ENCODE results near the gene PLA2G2A. TPM values are rescaled to one million over a fixed set of nuclear protein-coding genes. Genes with fewer than 3 reads are reported as not detected.
A peak's percentile ranks its signal among the peaks of the same experiment; 100 is the strongest.

The PLA2G2A gene
- total RNA-seq, 1 donor from 2014 or later: not detected

DNA sequence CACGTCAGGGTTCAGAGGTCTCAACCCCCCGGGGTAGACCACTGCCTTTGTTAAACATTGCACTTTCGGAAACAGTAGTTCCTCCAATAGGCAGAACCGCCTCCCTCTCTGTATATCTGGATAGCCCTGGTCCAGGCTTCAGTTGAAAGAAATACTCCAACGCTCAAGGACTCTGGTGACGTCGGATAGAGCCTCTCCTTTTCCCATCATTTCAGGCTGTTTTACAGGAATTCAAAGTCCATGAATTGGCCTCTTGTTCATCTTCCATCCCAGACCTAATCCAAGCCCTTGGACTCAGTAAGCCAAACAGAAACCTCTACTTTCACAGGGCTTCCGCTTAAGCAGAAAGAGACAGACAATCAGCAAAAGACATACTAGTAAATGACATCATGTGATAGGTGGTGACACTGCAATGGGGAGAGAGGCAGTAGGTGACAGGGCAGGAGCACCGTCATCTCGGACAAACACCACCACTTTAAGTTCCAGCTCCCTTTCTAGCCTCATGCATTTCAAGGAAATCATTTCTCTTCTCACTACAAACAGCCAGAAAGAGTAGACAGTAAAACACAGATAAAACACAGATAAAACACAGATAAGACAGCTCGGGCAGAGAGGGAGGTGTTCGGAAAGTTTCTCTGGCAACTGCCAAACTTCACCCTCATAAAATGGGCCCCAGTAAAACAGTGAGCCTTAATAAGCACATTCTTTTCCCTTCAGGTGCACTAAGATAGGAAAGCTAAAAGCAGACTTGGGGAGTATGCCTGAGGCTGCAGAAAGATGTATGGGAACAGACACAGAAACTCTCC lies 2.3 kb upstream of the PLA2G2A start:
- intact Hi-C loops (cut with micrococcal nuclease): no loop called here
- Mint-ChIP-seq H3K27me3 (peaks cover 14% of the 10 kb centered on the region), H3K9me3 (no peaks in the 10 kb centered on the region), H3K36me3 (ENCODE audit: low read depth) (no peaks in the 10 kb centered on the region), H3K27ac (no peak overlapping the region), H3K4me3 (no peak overlapping the region), H3K4me1 (no peaks in the 10 kb centered on the region)
- DNase-seq: no peak

DNA sequence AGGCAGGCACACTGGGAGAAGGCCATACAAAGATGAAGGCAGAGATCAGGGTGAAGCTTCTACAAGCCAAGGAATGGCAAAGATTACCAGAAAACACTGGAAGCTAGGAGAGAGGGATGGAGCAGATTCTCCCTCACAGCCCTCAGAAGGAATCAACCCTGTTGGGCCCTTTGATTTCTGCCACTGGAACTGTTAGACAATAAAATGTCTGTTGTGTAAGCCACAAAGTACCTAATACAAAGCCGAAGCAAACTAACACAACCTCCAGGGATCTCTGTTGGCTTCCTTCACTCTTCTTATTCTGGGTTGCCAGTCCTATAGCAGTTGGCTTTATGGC lies 1.7 kb upstream of the PLA2G2A start:
- H3K4me1 Mint-ChIP-seq: no peaks in the 10 kb centered on the region
- no peak overlapping the region for H3K27ac Mint-ChIP-seq
- no peak overlapping the region for H3K4me3 Mint-ChIP-seq
- peaks cover 14% of the 10 kb centered on the region for H3K27me3 Mint-ChIP-seq
- no peaks in the 10 kb centered on the region for H3K36me3 Mint-ChIP-seq (ENCODE audit: low read depth)
- H3K9me3 Mint-ChIP-seq: no peaks in the 10 kb centered on the region
- DNase-seq: no peak
- intact Hi-C loops (cut with micrococcal nuclease): no loop called here

DNA sequence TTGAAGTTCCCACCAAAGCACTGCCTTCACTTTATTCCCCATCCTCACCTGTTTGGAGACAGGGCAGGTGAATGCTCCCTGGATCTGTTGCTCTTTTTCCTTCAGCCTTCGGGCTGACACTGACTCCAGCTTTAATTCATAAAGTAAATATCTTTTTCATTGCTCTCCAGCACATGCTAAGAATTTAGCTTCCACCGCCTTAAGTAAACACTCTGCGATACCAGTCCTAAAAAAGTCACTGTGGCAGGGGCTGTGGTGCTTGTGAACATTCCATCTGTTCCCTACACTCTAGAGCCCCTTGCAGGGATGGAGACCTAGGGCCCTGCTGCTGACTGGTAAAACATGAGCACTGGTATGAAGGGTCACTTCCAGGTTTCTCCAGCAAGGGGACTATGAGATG lies 896 bp upstream of the PLA2G2A start:
- Mint-ChIP-seq H3K27ac (no peak overlapping the region), H3K9me3 (no peaks in the 10 kb centered on the region), H3K36me3 (ENCODE audit: low read depth) (no peaks in the 10 kb centered on the region), H3K4me1 (no peaks in the 10 kb centered on the region), H3K27me3 (peaks cover 15% of the 10 kb centered on the region), H3K4me3 (no peak overlapping the region)
- DNase-seq: no peak
- intact Hi-C loops (cut with micrococcal nuclease): no loop called here

DNA sequence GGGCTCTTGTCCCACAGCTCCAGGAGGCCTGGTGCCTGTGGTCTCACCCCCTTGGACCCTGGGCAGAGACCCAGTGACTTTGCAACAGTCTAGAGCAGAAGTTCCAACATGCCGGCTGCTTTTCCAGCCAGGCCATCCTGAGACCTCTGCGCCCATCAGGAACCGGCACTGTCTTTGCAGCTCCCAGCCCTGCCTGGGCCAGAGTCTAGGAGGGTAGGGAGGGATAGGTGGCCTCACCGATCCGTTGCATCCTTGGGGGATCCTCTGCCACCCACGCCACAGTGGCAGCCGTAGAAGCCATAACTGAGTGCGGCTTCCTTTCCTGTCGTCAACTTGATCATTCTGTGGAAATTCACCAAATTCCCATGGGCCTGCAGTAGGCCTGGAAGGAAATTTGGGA lies 1.3 kb downstream of the PLA2G2A start:
- Mint-ChIP-seq H3K9me3 (no peaks in the 10 kb centered on the region), H3K4me1 (no peaks in the 10 kb centered on the region), H3K4me3 (no peak overlapping the region), H3K27me3 (peaks cover 19% of the 10 kb centered on the region), H3K36me3 (ENCODE audit: low read depth) (no peaks in the 10 kb centered on the region), H3K27ac (no peak overlapping the region)
- intact Hi-C loops (cut with micrococcal nuclease): no loop called here
- DNase-seq: no peak

DNA sequence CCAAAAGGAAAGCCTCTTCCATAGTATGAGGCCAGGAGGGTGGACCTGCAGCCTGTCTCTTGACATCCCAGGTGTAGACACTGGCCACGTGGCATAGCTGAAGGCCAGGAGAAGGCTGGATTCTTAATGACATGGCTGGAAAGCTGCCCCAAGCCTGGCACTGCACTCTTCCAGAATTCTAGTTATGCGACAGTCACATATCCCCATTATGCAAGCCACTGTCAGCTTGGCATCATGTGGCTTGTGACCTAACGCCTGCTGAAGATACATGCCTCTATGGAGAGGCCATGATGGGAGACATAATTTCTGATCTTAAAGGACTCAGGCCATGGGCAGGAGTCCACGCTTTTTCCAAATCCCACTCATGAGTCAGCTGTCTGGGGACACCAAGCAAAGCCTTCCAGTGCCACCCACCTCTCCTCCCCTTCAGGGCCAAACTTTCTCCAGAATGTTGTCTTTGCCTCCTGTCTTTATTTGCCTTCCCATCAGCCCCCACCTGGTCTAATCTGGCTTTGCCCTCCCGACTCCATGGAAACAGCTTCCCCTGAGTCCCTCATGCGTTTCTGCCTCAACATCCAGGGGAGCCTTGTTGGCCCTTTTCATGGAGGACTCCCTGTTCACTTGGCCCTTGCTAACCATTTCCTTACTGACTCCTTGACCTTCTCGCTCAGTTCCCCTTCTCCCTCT lies 3.0 kb downstream of the PLA2G2A start:
- Mint-ChIP-seq H3K4me1 (no peaks in the 10 kb centered on the region), H3K36me3 (ENCODE audit: low read depth) (no peaks in the 10 kb centered on the region), H3K27ac (no peak overlapping the region), H3K9me3 (no peaks in the 10 kb centered on the region), H3K4me3 (no peak overlapping the region), H3K27me3 (peaks cover 13% of the 10 kb centered on the region)
- intact Hi-C loops (cut with micrococcal nuclease): no loop called here
- no peak for DNase-seq

DNA sequence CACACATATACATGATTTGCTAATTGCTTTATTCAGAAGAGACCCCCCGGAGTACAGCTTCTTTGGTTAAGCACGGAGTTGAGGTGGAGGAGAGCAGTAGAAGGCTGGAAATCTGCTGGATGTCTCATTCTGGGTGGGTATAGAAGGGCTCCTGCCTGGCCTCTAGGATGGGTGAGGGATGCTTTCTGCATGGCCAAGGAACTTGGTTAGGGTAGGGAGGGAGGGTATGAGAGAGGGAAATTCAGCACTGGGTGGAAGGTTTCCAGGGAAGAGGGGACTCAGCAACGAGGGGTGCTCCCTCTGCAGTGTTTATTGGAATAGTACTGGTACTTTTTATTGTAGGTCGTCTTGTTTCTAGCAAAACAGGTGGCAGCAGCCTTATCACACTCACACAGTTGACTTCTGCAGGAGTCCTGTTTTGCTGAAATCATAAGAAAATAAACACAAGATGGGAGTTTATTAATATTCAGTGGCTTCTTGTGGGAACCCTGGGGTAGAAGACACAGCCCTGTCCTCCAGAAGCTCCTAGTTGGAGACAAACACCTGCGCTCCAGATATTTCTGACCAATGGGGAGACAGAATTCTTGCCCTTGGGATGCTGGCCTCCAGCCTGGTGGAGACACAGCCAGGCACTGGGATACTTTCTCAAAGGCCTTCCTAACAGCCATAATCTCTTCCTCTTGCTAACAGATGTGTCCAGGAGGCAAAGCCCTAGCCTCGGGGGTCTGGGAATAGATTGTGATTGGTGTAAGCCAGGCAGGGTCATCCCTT lies 3.8 kb downstream of the PLA2G2A start:
- H3K27ac Mint-ChIP-seq: no peak overlapping the region
- peaks cover 15% of the 10 kb centered on the region for H3K27me3 Mint-ChIP-seq
- H3K4me3 Mint-ChIP-seq: no peak overlapping the region
- no peak for DNase-seq
- no peaks in the 10 kb centered on the region for H3K36me3 Mint-ChIP-seq (ENCODE audit: low read depth)
- H3K9me3 Mint-ChIP-seq: no peaks in the 10 kb centered on the region
- intact Hi-C loops (cut with micrococcal nuclease): loop anchor here (2.0 kb wide), 1 partner anchor 177 kb away; no protein-coding TSS in a partner anchor
- no peaks in the 10 kb centered on the region for H3K4me1 Mint-ChIP-seq

DNA sequence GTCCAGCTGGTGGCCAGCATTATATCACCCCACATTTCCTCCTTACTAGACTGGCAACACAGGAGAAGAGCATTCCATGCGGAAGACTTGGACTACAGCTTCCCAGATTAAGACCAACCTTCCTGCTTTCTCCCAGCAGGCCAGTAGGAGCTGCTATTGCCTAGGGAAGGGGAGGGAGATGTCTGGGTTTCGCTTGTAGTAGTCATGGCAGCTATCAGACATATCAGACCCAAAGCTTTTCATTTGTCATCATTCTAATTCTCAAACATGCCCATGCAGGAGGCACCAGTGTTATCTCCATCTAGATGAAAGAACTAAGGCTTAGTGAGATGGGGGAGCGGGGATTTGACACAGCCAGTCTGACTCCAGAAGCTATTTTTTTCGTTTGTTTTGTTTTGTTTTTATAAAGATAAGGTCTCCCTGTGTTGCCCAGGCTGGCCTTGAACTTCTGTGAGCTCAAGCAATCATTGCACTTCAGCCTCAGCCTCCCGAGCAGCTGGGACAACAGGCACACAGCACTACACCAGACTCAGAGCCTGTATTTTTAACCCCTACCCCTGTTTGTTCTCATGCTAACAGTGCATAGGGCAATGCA lies 4.5 kb downstream of the PLA2G2A start:
- DNase-seq: peak; percentile 58
- Mint-ChIP-seq H3K4me3 (no peak overlapping the region), H3K9me3 (no peaks in the 10 kb centered on the region), H3K27ac (no peak overlapping the region), H3K27me3 (peaks cover 20% of the 10 kb centered on the region), H3K36me3 (ENCODE audit: low read depth) (no peaks in the 10 kb centered on the region), H3K4me1 (no peaks in the 10 kb centered on the region)
- intact Hi-C loops (cut with micrococcal nuclease): loop anchor here (2.0 kb wide), 1 partner anchor 178 kb away; no protein-coding TSS in a partner anchor

DNA sequence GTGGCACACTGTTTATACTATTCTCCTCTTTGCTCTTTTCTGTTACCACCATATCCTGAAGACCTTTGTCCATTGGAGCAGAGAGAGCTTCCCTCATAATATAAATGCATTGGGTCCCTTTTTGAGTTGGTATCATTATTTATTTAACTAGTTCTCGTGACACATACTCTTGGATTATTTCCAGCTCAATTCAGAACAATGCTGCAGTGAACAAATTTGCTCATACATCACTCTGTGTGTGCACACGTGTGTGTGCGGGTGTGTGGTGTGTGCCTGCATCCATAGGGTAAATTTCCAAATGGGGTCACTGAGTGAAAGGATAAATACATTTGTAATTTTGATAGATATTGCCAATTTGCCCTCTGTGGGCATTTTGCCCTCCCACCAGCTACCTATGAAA lies 5.8 kb downstream of the PLA2G2A start:
- H3K27ac Mint-ChIP-seq: no peak overlapping the region
- H3K4me3 Mint-ChIP-seq: no peak overlapping the region
- H3K36me3 Mint-ChIP-seq (ENCODE audit: low read depth): no peaks in the 10 kb centered on the region
- peaks cover 23% of the 10 kb centered on the region for H3K27me3 Mint-ChIP-seq
- no peak for DNase-seq
- intact Hi-C loops (cut with micrococcal nuclease): loop anchor here (2.0 kb wide), 1 partner anchor 179 kb away; no protein-coding TSS in a partner anchor
- no peaks in the 10 kb centered on the region for H3K9me3 Mint-ChIP-seq
- H3K4me1 Mint-ChIP-seq: no peaks in the 10 kb centered on the region

DNA sequence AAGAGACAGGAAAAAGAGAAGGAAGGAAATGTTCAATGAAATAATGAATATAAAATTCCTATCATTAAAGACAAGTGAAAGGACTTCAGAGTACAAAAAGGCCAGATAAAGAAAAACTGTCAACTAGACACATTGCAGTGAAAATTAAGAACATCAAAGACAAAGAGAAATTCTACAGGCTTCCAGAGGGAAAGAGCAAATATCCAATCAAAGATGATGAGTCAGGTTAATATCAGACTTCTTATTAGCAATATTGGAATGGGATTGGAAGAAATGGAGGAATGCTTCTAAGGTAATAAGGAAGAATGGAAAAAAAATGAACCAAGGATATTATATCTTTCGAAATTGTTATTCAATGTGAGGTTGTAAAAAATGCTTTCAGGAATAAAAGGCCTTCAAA lies 7.8 kb downstream of the PLA2G2A start:
- H3K4me3 Mint-ChIP-seq: no peak overlapping the region
- DNase-seq: no peak
- H3K27me3 Mint-ChIP-seq: peaks cover 25% of the 10 kb centered on the region
- no peak overlapping the region for H3K27ac Mint-ChIP-seq
- no peaks in the 10 kb centered on the region for H3K36me3 Mint-ChIP-seq (ENCODE audit: low read depth)
- no peaks in the 10 kb centered on the region for H3K4me1 Mint-ChIP-seq
- intact Hi-C loops (cut with micrococcal nuclease): no loop called here
- H3K9me3 Mint-ChIP-seq: no peaks in the 10 kb centered on the region

DNA sequence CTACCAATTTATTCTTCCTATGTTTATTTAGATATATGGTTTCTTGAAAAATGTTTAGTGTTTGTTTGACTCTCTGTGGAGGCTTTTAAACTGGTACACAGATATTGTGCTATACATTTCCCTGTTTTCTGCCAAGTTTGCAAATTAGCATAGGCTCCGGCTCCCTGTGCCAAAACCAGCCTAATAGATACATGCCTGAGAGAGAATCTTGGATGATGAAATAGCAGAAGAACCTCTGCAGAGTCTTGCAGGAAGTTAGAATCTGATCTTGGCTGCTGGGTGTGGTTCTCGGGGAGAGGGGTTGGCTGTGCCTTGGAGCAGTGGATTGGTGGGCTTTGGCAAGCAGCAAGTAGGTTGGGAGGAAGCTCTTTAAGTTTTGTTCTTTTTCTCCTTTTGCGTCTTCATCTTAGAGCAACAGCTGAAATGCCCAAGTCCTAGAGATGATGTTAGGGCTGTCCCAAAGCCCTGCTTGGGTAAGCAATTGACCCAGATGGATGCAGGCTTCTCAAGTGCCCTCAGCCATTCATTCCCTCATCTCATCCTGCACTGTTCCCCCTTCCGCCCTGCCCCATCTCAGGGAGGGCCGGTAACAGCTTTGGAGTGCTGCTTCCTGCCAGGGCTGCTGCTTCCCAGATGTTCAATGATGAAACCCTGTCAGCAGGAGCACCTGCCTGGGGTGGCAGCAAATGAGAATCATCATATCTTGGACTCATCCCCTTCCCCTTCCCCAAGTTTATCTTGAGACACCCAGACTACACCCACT lies 9.3 kb downstream of the PLA2G2A start:
- H3K4me3 Mint-ChIP-seq: no peak overlapping the region
- no peaks in the 10 kb centered on the region for H3K36me3 Mint-ChIP-seq (ENCODE audit: low read depth)
- intact Hi-C loops (cut with micrococcal nuclease): no loop called here
- no peak for DNase-seq
- H3K27ac Mint-ChIP-seq: no peak overlapping the region
- no peaks in the 10 kb centered on the region for H3K4me1 Mint-ChIP-seq
- peaks cover 29% of the 10 kb centered on the region for H3K27me3 Mint-ChIP-seq
- H3K9me3 Mint-ChIP-seq: no peaks in the 10 kb centered on the region

DNA sequence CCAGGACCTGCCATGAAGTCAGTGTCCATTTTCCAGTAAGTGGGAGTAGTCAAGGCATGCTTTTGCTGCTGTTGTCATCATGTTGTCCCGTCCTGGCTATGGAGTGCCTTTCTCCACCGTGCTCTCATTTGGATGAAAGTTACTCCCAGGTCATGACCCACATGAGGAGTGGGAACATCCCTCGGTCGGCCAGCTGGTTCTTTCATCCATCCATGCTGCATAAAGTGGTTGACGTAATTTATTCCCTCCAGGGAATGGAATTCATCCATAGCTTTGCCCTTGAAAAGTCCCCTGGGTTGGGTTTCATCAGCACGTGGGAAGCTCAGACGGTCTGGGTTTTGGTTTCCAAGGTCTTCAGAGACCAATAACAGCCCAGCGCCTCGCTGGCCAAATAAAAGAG lies 11.6 kb downstream of the PLA2G2A start:
- Mint-ChIP-seq H3K4me1 (no peaks in the 10 kb centered on the region), H3K27me3 (peaks cover 34% of the 10 kb centered on the region), H3K36me3 (ENCODE audit: low read depth) (no peaks in the 10 kb centered on the region), H3K4me3 (no peak overlapping the region), H3K9me3 (no peaks in the 10 kb centered on the region), H3K27ac (no peak overlapping the region)
- DNase-seq: no peak
- intact Hi-C loops (cut with micrococcal nuclease): no loop called here

DNA sequence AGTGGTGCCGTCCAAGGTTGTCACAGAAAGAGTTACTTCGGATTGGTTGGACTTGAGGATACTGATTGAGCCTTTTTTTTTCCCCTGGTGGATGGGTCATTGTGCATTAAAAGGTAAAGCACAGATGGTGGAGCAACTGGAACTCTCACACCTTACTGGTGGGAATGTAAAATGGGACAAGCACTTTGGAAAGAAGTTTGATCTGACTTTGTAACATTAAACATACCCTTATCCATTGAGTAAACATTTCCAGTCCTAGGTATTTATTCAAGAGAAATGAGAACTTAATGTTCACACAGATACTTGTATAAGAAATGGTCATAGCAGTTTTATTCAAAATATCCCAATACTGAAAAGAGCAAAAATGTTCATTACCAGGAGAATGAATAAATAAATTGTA lies 14.9 kb downstream of the PLA2G2A start:
- no peak for DNase-seq
- Mint-ChIP-seq H3K36me3 (ENCODE audit: low read depth) (no peaks in the 10 kb centered on the region), H3K4me3 (no peak overlapping the region), H3K4me1 (no peaks in the 10 kb centered on the region), H3K9me3 (no peaks in the 10 kb centered on the region), H3K27ac (no peak overlapping the region), H3K27me3 (peaks cover 27% of the 10 kb centered on the region)
- intact Hi-C loops (cut with micrococcal nuclease): no loop called here

DNA sequence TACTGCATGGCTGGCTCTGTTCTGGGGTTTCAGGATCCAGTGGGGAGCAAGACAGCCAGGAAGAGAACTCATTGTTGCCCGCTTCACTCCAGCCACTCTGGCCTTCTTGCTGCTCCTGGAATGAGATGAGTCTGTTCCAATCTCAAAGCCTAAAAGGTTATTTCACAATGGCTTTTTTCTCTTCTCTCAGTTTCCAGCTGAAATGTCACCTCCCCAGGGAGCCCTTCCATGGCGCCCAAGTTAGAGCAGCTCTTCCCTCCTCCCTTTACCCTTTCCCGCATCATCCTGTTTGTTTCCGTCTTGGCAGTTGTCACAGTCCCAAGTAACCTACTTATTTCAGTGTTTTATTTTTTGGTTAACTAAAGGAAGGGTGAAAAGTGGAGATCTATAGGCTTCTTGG lies 15.8 kb downstream of the PLA2G2A start:
- no peak for DNase-seq

More for the DNA sequence above, 15.8 kb downstream of the PLA2G2A start:
- intact Hi-C loops (cut with micrococcal nuclease): no loop called here
- H3K4me3 Mint-ChIP-seq: no peak overlapping the region
- no peaks in the 10 kb centered on the region for H3K36me3 Mint-ChIP-seq (ENCODE audit: low read depth)
- peaks cover 27% of the 10 kb centered on the region for H3K27me3 Mint-ChIP-seq
- H3K27ac Mint-ChIP-seq: no peak overlapping the region
- no peaks in the 10 kb centered on the region for H3K4me1 Mint-ChIP-seq
- H3K9me3 Mint-ChIP-seq: no peaks in the 10 kb centered on the region
